Measurements from ENCODE around the gene CPM. TPM values are rescaled to one million over a fixed set of nuclear protein-coding genes. Genes with fewer than 3 reads are reported as not detected.

Gene CPM
- total RNA-seq, 1 donor: 3.6 TPM

DNA sequence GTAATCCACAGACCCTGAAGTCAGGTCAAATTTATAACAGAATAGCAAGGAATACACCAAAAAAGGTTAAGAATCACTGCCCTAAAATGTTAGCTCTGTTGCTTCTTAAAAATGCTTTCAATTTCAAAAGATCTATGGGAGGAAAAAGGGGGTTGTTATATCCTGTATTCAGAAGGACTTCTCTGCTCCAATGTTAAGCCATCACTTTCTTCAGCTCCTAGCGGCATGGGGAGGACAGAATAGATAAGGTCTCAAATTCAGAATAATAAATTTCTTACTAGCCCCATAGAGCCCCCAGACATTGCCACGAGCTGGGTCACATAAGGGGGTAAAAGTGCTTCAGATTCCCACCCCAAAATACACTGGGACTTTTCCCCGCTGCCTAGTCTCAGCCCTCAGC, 49.8 kb downstream of the CPM start:
- Histone ChIP-seq H3K79me2 (ENCODE audit: insufficient read depth, low read length) (no peaks in the 10 kb centered on the region), H2AFZ (ENCODE audit: low read length) (no peak overlapping the region), H3K4me1 (ENCODE audit: insufficient read depth, low read length) (no peaks in the 10 kb centered on the region), H3K9me3 (ENCODE audit: low read depth, low read length) (no peaks in the 10 kb centered on the region), H3K4me3 (ENCODE audit: insufficient read depth, low read length) (no peak overlapping the region), H3K36me3 (ENCODE audit: insufficient read depth, low read length) (no peaks in the 10 kb centered on the region), H3K27me3 (ENCODE audit: insufficient read depth, low read length) (no peaks in the 10 kb centered on the region), H3K27ac (ENCODE audit: low read depth, low read length) (no peak overlapping the region), H3K4me2 (ENCODE audit: insufficient read depth, low read length) (no peak overlapping the region), H4K20me1 (ENCODE audit: insufficient read depth, low read length) (no peaks in the 10 kb centered on the region)
- DNase-seq (ENCODE audit: insufficient read length, low spot score, missing footprints): no peak
- TF ChIP-seq, protein P1, sequence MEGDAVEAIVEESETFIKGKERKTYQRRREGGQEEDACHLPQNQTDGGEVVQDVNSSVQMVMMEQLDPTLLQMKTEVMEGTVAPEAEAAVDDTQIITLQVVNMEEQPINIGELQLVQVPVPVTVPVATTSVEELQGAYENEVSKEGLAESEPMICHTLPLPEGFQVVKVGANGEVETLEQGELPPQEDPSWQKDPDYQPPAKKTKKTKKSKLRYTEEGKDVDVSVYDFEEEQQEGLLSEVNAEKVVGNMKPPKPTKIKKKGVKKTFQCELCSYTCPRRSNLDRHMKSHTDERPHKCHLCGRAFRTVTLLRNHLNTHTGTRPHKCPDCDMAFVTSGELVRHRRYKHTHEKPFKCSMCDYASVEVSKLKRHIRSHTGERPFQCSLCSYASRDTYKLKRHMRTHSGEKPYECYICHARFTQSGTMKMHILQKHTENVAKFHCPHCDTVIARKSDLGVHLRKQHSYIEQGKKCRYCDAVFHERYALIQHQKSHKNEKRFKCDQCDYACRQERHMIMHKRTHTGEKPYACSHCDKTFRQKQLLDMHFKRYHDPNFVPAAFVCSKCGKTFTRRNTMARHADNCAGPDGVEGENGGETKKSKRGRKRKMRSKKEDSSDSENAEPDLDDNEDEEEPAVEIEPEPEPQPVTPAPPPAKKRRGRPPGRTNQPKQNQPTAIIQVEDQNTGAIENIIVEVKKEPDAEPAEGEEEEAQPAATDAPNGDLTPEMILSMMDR (IDR thresholded peaks at IDR 0.05; ENCODE audit: extremely low read depth, low read depth, low read length): no peak

DNA sequence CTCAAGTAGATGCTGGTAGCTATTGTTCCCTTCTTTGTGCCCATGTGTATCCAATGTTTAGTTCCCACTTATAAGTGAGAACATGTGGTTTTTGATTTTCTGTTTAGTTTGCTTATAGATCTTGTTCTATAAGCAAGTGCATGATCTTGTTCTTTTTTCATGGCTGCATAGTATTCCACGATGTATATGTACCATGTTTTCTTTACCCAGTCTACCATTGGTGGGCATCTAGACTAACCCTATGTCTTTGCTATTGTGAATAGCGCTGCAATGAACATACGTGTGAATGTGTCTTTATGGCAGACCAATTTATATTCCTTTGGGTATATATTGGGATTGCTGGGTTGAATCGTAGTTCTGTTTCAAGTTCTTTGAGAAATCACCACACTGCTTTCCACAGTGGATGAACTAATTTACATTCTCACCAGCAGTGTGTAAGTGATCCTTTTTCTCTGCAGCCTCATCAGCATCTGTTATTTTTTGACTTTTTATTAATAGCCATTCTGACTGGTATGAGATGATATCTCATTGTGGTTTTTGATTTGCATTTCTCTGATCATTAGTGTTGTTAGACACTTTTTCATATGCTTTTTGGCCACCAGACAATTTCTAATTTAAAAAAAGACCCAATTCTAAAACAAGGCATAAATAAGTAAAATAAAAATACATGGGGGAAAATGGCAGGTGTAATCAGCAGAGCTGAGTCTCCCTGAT, 50.6 kb downstream of the CPM start:
- H3K27me3 ChIP-seq (ENCODE audit: insufficient read depth, low read length): no peaks in the 10 kb centered on the region

DNA sequence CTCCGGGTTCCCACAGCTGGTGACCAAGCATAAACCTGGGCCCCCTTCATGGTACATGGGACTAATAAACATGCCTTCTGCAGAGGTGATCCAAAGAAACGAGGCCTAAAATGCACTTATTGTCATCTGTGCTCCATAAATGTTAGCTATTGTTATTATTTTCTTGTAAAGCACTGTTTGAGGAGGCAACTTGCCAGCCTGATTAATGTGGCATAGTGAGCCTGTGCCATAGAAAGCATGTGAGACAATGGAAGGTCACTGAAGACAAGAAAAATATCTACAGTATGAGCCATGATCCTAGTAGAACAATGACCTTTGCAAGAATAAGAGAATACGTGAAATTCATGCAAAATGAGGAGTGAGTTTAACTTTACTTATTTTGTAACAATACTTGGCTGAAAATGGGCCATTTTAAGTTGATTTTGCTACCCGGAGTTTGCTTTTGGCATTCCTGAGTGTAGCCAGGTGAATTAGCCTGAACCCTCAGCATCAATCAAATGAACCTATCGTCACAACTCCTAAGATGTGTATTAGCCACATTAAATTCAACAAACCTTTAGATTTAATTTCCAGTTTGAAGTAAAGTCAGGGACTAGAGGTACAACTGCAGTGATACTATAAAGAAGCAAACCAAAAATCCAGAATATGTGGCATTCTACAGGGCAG, 52.2 kb downstream of the CPM start:
- Histone ChIP-seq H2AFZ (ENCODE audit: low read length) (no peak overlapping the region), H3K4me3 (ENCODE audit: insufficient read depth, low read length) (no peak overlapping the region), H3K9me3 (ENCODE audit: low read depth, low read length) (no peaks in the 10 kb centered on the region), H4K20me1 (ENCODE audit: insufficient read depth, low read length) (no peaks in the 10 kb centered on the region), H3K27ac (ENCODE audit: low read depth, low read length) (no peak overlapping the region), H3K27me3 (ENCODE audit: insufficient read depth, low read length) (no peaks in the 10 kb centered on the region), H3K36me3 (ENCODE audit: insufficient read depth, low read length) (no peaks in the 10 kb centered on the region), H3K4me1 (ENCODE audit: insufficient read depth, low read length) (no peaks in the 10 kb centered on the region), H3K4me2 (ENCODE audit: insufficient read depth, low read length) (no peak overlapping the region), H3K79me2 (ENCODE audit: insufficient read depth, low read length) (no peaks in the 10 kb centered on the region)
- TF ChIP-seq, protein P1 (IDR thresholded peaks at IDR 0.05; ENCODE audit: extremely low read depth, low read depth, low read length): no peak
- DNase-seq (ENCODE audit: insufficient read length, low spot score, missing footprints): no peak

More for the DNA sequence above, 50.6 kb downstream of the CPM start:
- H3K4me3 ChIP-seq (ENCODE audit: insufficient read depth, low read length): no peak overlapping the region
- no peak overlapping the region for H3K4me2 ChIP-seq (ENCODE audit: insufficient read depth, low read length)
- no peaks in the 10 kb centered on the region for H3K9me3 ChIP-seq (ENCODE audit: low read depth, low read length)
- no peak for DNase-seq (ENCODE audit: insufficient read length, low spot score, missing footprints)
- no peaks in the 10 kb centered on the region for H3K79me2 ChIP-seq (ENCODE audit: insufficient read depth, low read length)
- no peaks in the 10 kb centered on the region for H3K4me1 ChIP-seq (ENCODE audit: insufficient read depth, low read length)
- H3K36me3 ChIP-seq (ENCODE audit: insufficient read depth, low read length): no peaks in the 10 kb centered on the region
- H4K20me1 ChIP-seq (ENCODE audit: insufficient read depth, low read length): no peaks in the 10 kb centered on the region
- TF ChIP-seq, protein P1 (IDR thresholded peaks at IDR 0.05; ENCODE audit: extremely low read depth, low read depth, low read length): no peak
- no peak overlapping the region for H3K27ac ChIP-seq (ENCODE audit: low read depth, low read length)
- no peak overlapping the region for H2AFZ ChIP-seq (ENCODE audit: low read length)

DNA sequence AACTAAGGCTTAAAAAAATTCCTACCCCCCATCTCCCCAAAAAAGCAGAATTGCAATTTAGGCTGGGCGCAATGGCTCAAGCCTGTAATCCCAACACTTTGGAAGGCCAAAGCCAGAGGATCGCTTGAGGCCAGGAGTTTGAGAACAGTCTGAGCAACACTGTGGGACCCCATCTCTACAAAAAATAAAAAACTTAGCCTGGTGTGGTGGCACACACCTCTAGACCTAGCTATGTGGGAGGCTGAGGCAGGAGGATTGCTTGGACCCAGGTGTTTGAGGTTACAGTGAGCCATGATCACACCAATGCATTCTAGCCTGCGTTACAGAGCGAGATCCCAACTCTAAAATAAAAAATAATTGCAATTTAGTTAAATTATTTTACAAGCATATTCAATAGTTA, 54.1 kb downstream of the CPM start:
- H4K20me1 ChIP-seq (ENCODE audit: insufficient read depth, low read length): no peaks in the 10 kb centered on the region
- H2AFZ ChIP-seq (ENCODE audit: low read length): no peak overlapping the region
- no peak overlapping the region for H3K4me3 ChIP-seq (ENCODE audit: insufficient read depth, low read length)
- H3K79me2 ChIP-seq (ENCODE audit: insufficient read depth, low read length): no peaks in the 10 kb centered on the region
- TF ChIP-seq, protein P1 (IDR thresholded peaks at IDR 0.05; ENCODE audit: extremely low read depth, low read depth, low read length): no peak
- H3K36me3 ChIP-seq (ENCODE audit: insufficient read depth, low read length): no peaks in the 10 kb centered on the region
- H3K27me3 ChIP-seq (ENCODE audit: insufficient read depth, low read length): no peaks in the 10 kb centered on the region
- H3K4me1 ChIP-seq (ENCODE audit: insufficient read depth, low read length): no peaks in the 10 kb centered on the region
- DNase-seq (ENCODE audit: insufficient read length, low spot score, missing footprints): no peak
- H3K4me2 ChIP-seq (ENCODE audit: insufficient read depth, low read length): no peak overlapping the region
- no peak overlapping the region for H3K27ac ChIP-seq (ENCODE audit: low read depth, low read length)
- no peaks in the 10 kb centered on the region for H3K9me3 ChIP-seq (ENCODE audit: low read depth, low read length)

Measured in osteoblast (primary cell).